Smooth muscle cell (in vitro differentiated cells): ENCODE measurements around the gene ISM2. TPM values are rescaled to one million over a fixed set of nuclear protein-coding genes. Genes with fewer than 3 reads are reported as not detected.

Experiments
- DNase-seq: peaks from one replicate; lab custom pipeline; 2025; ENCODE audit not compliant: unreplicated experiment; lab: John Stamatoyannopoulos, UW
- H2AFZ ChIP-seq: fragments of 200-600 bp; sonication (generic); 2 replicates; pipeline ENCODE4 v1.6.0; 2016; ENCODE audit warnings: antibody characterized with exemption, low read depth, mild to moderate bottlenecking
- H3F3A ChIP-seq: fragments of 200-600 bp; sonication (generic); 2 replicates; pipeline ENCODE4 v1.6.0; 2017; ENCODE audit warnings: antibody characterized with exemption, low read depth
- H3K27ac ChIP-seq: fragments of 200-600 bp; sonication (generic); 2 replicates; pipeline ENCODE4 v1.5.1; 2016; ENCODE audit warnings: low read depth, mild to moderate bottlenecking
- H3K27me3 ChIP-seq: fragments of 200-600 bp; sonication (generic); 2 replicates; pipeline ENCODE4 v1.6.1; 2016; ENCODE audit warnings: low read depth, mild to moderate bottlenecking
- H3K36me3 ChIP-seq: fragments of 200-600 bp; sonication (generic); 2 replicates; pipeline ENCODE4 v1.5.1; 2016; ENCODE audit warnings: low read depth
- H3K4me1 ChIP-seq: fragments of 200-600 bp; sonication (generic); 2 replicates; pipeline ENCODE4 v1.5.1; 2016; ENCODE audit warnings: low read depth
- H3K4me2 ChIP-seq: fragments of 200-600 bp; sonication (generic); 2 replicates; pipeline ENCODE4 v1.6.0; 2016; ENCODE audit warnings: mild to moderate bottlenecking
- H3K4me3 ChIP-seq: fragments of 200-600 bp; sonication (generic); 2 replicates; pipeline ENCODE4 v1.5.1; 2016; ENCODE audit warnings: mild to moderate bottlenecking
- H3K79me2 ChIP-seq: fragments of 200-600 bp; sonication (generic); 2 replicates; pipeline ENCODE4 v1.6.0; 2016; ENCODE audit warnings: low read depth, mild to moderate bottlenecking
- H3K9ac ChIP-seq: fragments of 200-600 bp; sonication (generic); 2 replicates; pipeline ENCODE4 v1.6.0; 2016; ENCODE audit warnings: low read depth
- H3K9me3 ChIP-seq: fragments of 200-600 bp; sonication (generic); replicated peaks from 2 replicates; pipeline ENCODE4 v1.5.1; 2016; ENCODE audit warnings: low read depth
- H4K20me1 ChIP-seq: fragments of 200-600 bp; sonication (generic); 2 replicates; pipeline ENCODE4 v1.6.0; 2016; ENCODE audit warnings: low read depth
- CTCF ChIP-seq: fragments of 200-600 bp; sonication (generic); IDR thresholded peaks from 2 replicates; pipeline ENCODE4 v1.5.1; 2017; ENCODE audit warnings: borderline replicate concordance, mild to moderate bottlenecking, antibody characterized with exemption; ENCODE audit not compliant: insufficient read depth, poor library complexity, severe bottlenecking
- WGBS: methylation state at CpG from one replicate; pipeline ENCODE4 v1.1.7; 2016; ENCODE audit warnings: low lambda C conversion rate; 5-methylcytosine and 5-hydroxymethylcytosine counted together
- polyA plus RNA-seq: library from polyadenylated mRNA; unstranded; fragments of >200 nt; fragmentation: Nextera tagmentation; extraction: Ambion mirVana; gene quantifications from 2 replicates; pipeline ENCODE4 v1.2.1, GENCODE V29; 2016
- total RNA-seq: library from RNA; depleted of rRNA; stranded (reverse); fragments of >200 nt; gene quantifications from 2 replicates; pipeline ENCODE4 v1.2.3, GENCODE V29; 2014

ISM2 gene
- total and polyA plus RNA-seq, 2 experiments from 2014 or later: 0.78 to 2.7 TPM

GRCh38 chr14:77516126-77516525 is 17.5 kb upstream of the ISM2 start:
- peaks cover 11% of the 10 kb centered on the region for H4K20me1 ChIP-seq
- no peak overlapping the region for H3K27ac ChIP-seq
- H3K4me1 ChIP-seq: no peaks in the 10 kb centered on the region
- no peaks in the 10 kb centered on the region for H3F3A ChIP-seq
- peaks cover 13% of the 10 kb centered on the region for H3K36me3 ChIP-seq
- DNase-seq: no peak
- H3K4me2 ChIP-seq: no peak overlapping the region
- no peak overlapping the region for H3K4me3 ChIP-seq
- H2AFZ ChIP-seq: no peak overlapping the region
- no peak overlapping the region for H3K9ac ChIP-seq
- no peaks in the 10 kb centered on the region for H3K27me3 ChIP-seq
- TF ChIP-seq CTCF: no peak
- no peaks in the 10 kb centered on the region for H3K9me3 ChIP-seq
- no peaks in the 10 kb centered on the region for H3K79me2 ChIP-seq

- Histone ChIP-seq H4K20me1 (peaks cover 11% of the 10 kb centered on the region), H3K9ac (no peak overlapping the region), H2AFZ (no peak overlapping the region), H3K4me1 (no peaks in the 10 kb centered on the region), H3F3A (no peaks in the 10 kb centered on the region), H3K36me3 (peaks cover 7% of the 10 kb centered on the region), H3K9me3 (peaks cover 5% of the 10 kb centered on the region), H3K4me2 (no peak overlapping the region), H3K27ac (no peak overlapping the region), H3K27me3 (no peaks in the 10 kb centered on the region), H3K79me2 (no peaks in the 10 kb centered on the region), H3K4me3 (no peak overlapping the region)
- 98% methylated on average over 8 of the region's 8 CpGs for WGBS
- TF ChIP-seq CTCF: no peak
- no peak for DNase-seq
Measured at GRCh38 chr14:77511486-77512162, 13.0 kb upstream of the ISM2 start.

- Histone ChIP-seq H3F3A (no peaks in the 10 kb centered on the region), H3K9ac (no peak overlapping the region), H3K4me1 (no peaks in the 10 kb centered on the region), H2AFZ (no peak overlapping the region), H3K79me2 (no peaks in the 10 kb centered on the region), H3K4me2 (no peak overlapping the region), H3K36me3 (peaks cover 7% of the 10 kb centered on the region), H3K27me3 (no peaks in the 10 kb centered on the region), H3K9me3 (peaks cover 5% of the 10 kb centered on the region), H3K4me3 (no peak overlapping the region), H4K20me1 (no peaks in the 10 kb centered on the region), H3K27ac (peak overlapping the region; percentile 52)
- no peak for DNase-seq
- no peak for TF ChIP-seq CTCF
- 95% methylated on average over 4 of the region's 4 CpGs for WGBS
Measured at GRCh38 chr14:77509366-77509765, 10.8 kb upstream of the ISM2 start.

- Histone ChIP-seq H3F3A (no peaks in the 10 kb centered on the region), H2AFZ (no peak overlapping the region), H3K36me3 (peaks cover 7% of the 10 kb centered on the region), H3K4me2 (no peak overlapping the region), H4K20me1 (no peaks in the 10 kb centered on the region), H3K4me3 (no peak overlapping the region), H3K9ac (no peak overlapping the region), H3K9me3 (peaks cover 5% of the 10 kb centered on the region), H3K4me1 (no peaks in the 10 kb centered on the region), H3K27me3 (no peaks in the 10 kb centered on the region), H3K27ac (peak overlapping the region; percentile 52), H3K79me2 (no peaks in the 10 kb centered on the region)
- no peak for DNase-seq
- WGBS: 78% methylated on average over 3 of the region's 3 CpGs
- no peak for TF ChIP-seq CTCF
Measured at GRCh38 chr14:77508876-77509275, 10.3 kb upstream of the ISM2 start.
